Measurements from ENCODE around the gene KIF19. TPM values are rescaled to one million over a fixed set of nuclear protein-coding genes. Genes with fewer than 3 reads are reported as not detected.

The KIF19 gene
- total and polyA plus RNA-seq, 4 donors: 4.2 to 12.7 (median 6.7) TPM

GRCh38 chr17:74351552-74352210, 25.7 kb downstream of the KIF19 start:
- Histone ChIP-seq H3K36me3 (ENCODE audit: control insufficient read depth in 4 of 4, insufficient read depth in 4 of 4, low read length in 4 of 4) (no peaks in the 10 kb centered on the region), H3K9ac (ENCODE audit: insufficient read depth in 1 of 2, low read length in 2 of 2) (no peak overlapping the region), H3K4me1 (ENCODE audit: control insufficient read depth in 5 of 5, insufficient read depth in 5 of 5, low read length in 5 of 5) (peaks cover 0 to under 1% (median 0%) of the 10 kb centered on the region in 5 donors), H3K27me3 (ENCODE audit: control insufficient read depth in 3 of 3, insufficient read depth in 3 of 3, low read length in 2 of 3) (peaks cover 37 to 67% (median 41%) of the 10 kb centered on the region in 3 donors), H3K4me3 (no peak overlapping the region), H3K9me3 (ENCODE audit: control insufficient read depth in 4 of 4, insufficient read depth in 3 of 4, low read length in 3 of 4) (peaks cover 0 to 3% (median 0%) of the 10 kb centered on the region in 4 donors), H3K27ac (ENCODE audit: low read depth in 1 of 2, low read length in 1 of 2) (no peak overlapping the region)
- DNase-seq: no peak
- WGBS, 2 donors: 4 to 5% methylated on average over 46 to 55 of the region's 55 CpGs
- no peak for ATAC-seq (ENCODE audit: insufficient read depth, low FRiP score)
- TF ChIP-seq CTCF (IDR thresholded peaks at IDR 0.05; ENCODE audit: control extremely low read depth, extremely low read depth): no peak

DNA sequence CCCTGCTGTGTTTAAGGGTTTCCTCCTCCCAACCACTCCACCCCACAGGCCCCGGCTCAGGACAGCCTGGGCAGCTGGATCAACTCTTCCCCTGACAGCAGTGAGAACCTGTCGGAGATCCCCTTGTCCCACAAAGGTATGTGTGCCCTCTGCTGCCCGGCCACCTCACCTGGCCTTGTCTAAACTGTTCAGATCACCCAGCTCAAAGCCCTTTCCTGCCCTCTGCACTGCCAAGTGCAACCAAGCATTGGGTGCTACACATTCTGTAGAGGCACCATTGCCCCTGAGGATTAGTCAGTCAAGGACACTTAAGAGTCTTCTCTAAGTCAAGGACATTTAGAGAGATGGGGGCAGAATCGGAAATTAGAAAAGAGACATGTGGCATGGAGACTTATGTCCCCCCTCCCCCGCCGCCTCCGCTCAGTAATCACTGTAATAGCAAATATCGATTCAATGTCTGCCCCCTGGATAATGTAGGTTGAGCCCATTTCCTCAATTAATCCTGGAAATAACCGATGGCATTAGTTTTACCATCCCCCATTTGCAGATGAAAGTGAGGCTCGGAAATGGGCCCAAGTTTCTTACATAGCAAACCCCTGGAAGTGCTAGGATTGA, 27.5 kb downstream of the KIF19 start:
- no peak for TF ChIP-seq CTCF (IDR thresholded peaks at IDR 0.05; ENCODE audit: control extremely low read depth, extremely low read depth)
- ATAC-seq (ENCODE audit: insufficient read depth, low FRiP score): no peak
- H3K27ac ChIP-seq (ENCODE audit: low read depth in 1 of 2, low read length in 1 of 2): no peak overlapping the region
- no peak overlapping the region for H3K9ac ChIP-seq (ENCODE audit: insufficient read depth in 1 of 2, low read length in 2 of 2)
- WGBS, 2 donors: 66 to 73% methylated on average over 10 of the region's 10 CpGs
- H3K27me3 ChIP-seq (ENCODE audit: control insufficient read depth in 3 of 3, insufficient read depth in 3 of 3, low read length in 2 of 3): peaks cover 44 to 72% (median 52%) of the 10 kb centered on the region in 3 donors
- peaks cover 0 to 7% (median 0%) of the 10 kb centered on the region in 5 donors for H3K4me1 ChIP-seq (ENCODE audit: control insufficient read depth in 5 of 5, insufficient read depth in 5 of 5, low read length in 5 of 5)
- DNase-seq: no peak
- H3K4me3 ChIP-seq: no peak overlapping the region
- H3K36me3 ChIP-seq (ENCODE audit: control insufficient read depth in 4 of 4, insufficient read depth in 4 of 4, low read length in 4 of 4): no peaks in the 10 kb centered on the region
- H3K9me3 ChIP-seq (ENCODE audit: control insufficient read depth in 4 of 4, insufficient read depth in 3 of 4, low read length in 3 of 4): peaks cover 0 to 6% (median 0%) of the 10 kb centered on the region in 4 donors

- DNase-seq (peak in 2 of 3 donors; percentile 42 to 52), ATAC-seq (ENCODE audit: insufficient read depth, low FRiP score) (no peak)
- H3K9ac ChIP-seq (ENCODE audit: insufficient read depth in 1 of 2, low read length in 2 of 2): no peak overlapping the region
- peak; percentile 18 for TF ChIP-seq CTCF (IDR thresholded peaks at IDR 0.05; ENCODE audit: control extremely low read depth, extremely low read depth)
- no peaks in the 10 kb centered on the region for H3K36me3 ChIP-seq (ENCODE audit: control insufficient read depth in 4 of 4, insufficient read depth in 4 of 4, low read length in 4 of 4)
- H3K9me3 ChIP-seq (ENCODE audit: control insufficient read depth in 4 of 4, insufficient read depth in 3 of 4, low read length in 3 of 4): peaks cover 0 to 6% (median 0%) of the 10 kb centered on the region in 4 donors
- H3K27me3 ChIP-seq (ENCODE audit: control insufficient read depth in 3 of 3, insufficient read depth in 3 of 3, low read length in 2 of 3): peaks cover 44 to 73% (median 57%) of the 10 kb centered on the region in 3 donors
- H3K27ac ChIP-seq (ENCODE audit: low read depth in 1 of 2, low read length in 1 of 2): no peak overlapping the region
- 7 to 10% methylated on average over 29 of the region's 29 CpGs for WGBS, 2 donors
- H3K4me3 ChIP-seq: no peak overlapping the region
- H3K4me1 ChIP-seq (ENCODE audit: control insufficient read depth in 5 of 5, insufficient read depth in 5 of 5, low read length in 5 of 5): peaks cover 0 to 7% (median 0%) of the 10 kb centered on the region in 5 donors
These were observed 28.1 kb downstream of the KIF19 start for GRCh38 chr17:74354123-74354522.
